Hepatocyte (in vitro differentiated cells): ENCODE results near the gene AUTS2.

Experiments
- EZH2 ChIP-seq: fragments of 200-600 bp; sonication (generic); IDR thresholded peaks from 2 replicates; pipeline ENCODE4 v1.6.1; 2016; ENCODE audit warnings: antibody characterized with exemption, mild to moderate bottlenecking, borderline replicate concordance
- EZH2phosphoT487 ChIP-seq: fragments of 200-600 bp; sonication (generic); IDR thresholded peaks from one replicate; pipeline ENCODE4 v1.6.1; 2018; ENCODE audit warnings: antibody characterized with exemption, mild to moderate bottlenecking, low read depth, moderate library complexity; ENCODE audit not compliant: unreplicated experiment, severe bottlenecking
- TF ChIP-seq, protein P1 (sequence below): fragments of 200-600 bp; sonication (generic); IDR thresholded peaks from 2 replicates; pipeline ENCODE4 v1.5.1; 2016; ENCODE audit warnings: antibody characterized with exemption, mild to moderate bottlenecking; ENCODE audit not compliant: poor library complexity

DNA sequence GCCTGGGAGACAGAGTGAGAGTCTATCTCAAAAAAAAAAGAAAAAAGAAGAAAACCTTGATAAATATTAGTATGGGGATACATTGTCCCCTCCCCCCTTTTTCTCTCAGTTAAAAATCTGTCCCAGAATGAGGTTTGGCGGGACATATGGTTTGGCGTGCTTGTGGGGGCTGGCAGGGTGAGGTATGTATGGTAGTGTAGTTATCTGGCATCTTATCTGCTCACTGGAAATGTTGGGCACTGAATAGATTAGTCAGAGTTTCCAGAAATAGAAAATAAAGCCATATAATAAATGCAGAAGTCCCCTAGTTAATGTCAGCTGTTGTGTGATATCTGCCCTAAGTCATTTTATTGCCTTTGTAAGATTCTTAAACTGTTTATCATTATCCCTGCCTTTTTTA is 1136.1 kb downstream of the AUTS2 start:
- TF ChIP-seq, protein P1, sequence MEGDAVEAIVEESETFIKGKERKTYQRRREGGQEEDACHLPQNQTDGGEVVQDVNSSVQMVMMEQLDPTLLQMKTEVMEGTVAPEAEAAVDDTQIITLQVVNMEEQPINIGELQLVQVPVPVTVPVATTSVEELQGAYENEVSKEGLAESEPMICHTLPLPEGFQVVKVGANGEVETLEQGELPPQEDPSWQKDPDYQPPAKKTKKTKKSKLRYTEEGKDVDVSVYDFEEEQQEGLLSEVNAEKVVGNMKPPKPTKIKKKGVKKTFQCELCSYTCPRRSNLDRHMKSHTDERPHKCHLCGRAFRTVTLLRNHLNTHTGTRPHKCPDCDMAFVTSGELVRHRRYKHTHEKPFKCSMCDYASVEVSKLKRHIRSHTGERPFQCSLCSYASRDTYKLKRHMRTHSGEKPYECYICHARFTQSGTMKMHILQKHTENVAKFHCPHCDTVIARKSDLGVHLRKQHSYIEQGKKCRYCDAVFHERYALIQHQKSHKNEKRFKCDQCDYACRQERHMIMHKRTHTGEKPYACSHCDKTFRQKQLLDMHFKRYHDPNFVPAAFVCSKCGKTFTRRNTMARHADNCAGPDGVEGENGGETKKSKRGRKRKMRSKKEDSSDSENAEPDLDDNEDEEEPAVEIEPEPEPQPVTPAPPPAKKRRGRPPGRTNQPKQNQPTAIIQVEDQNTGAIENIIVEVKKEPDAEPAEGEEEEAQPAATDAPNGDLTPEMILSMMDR: no peak
- TF ChIP-seq EZH2phosphoT487: no peak
- no peak for TF ChIP-seq EZH2
